SIG-M5 treated with dmso at 0.1 percent for 504 hours (cell line): ENCODE measurements around the gene TMPRSS3.

Experiments used
- DNase-seq: peaks from one replicate; lab custom pipeline; 2025; ENCODE audit not compliant: unreplicated experiment; lab: John Stamatoyannopoulos, UW

Gene TMPRSS3

GRCh38 chr21:42429021-42429420 lies 33.2 kb upstream of the TMPRSS3 start:
- no peak for DNase-seq

DNA sequence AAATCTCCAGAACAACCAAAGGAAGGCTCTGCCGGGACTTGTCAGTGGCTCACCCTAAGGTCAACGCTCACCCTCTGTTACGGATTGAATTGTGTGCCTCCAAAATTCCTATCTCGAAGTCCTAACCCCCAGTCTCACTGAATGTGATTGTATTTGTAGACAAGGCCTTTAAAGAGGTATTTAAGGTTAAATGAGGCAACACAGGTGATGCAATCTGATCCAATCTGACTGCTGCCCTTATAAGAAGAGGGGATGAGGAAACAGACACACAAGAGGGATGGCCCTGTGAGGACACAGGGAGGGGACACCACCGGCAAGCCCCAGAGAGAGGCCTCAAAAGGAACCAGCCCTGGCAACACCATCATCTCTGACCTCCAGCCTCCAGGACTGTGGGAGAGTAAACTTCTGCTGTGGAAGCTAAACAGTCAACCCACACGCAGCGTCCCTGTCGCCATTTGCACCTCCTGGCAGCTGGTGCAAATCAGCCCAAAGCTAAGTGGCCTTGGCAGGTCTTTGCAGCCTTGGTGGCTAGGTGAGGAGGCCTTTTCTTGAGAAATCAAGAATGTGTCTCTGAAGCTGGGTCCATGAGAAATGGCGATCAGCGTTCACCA lies 32.1 kb upstream of the TMPRSS3 start:
- DNase-seq = no peak

DNA sequence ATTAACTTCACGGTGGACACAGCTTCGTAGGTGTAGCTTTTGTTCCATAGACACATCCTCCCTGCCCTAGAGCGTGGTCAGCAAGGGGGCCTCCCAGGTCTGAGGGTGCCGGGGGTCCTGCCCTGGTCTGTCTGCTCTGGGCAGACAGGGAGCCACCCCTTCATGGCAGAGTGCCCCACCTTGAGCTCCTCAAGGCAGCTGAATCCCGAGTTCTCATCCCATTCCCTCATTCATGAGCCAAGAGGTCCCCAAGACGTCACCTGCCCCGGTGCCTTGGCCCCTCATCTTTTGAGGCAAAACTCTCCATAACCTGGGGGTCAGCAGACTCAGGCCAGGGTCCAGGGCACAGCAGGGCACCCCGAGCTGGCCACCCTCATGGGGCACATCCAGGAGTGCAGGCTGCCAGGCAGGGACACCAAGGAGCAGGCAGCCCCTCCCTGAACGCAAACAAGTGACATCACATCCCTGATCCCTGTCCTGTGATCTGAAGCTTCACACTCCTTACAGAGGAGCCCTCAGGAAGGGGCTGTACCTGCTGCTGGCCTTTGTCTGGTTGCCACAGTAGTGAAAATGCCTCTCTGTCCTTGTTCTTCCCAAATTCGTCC lies 31.1 kb upstream of the TMPRSS3 start:
- DNase-seq = no peak

DNA sequence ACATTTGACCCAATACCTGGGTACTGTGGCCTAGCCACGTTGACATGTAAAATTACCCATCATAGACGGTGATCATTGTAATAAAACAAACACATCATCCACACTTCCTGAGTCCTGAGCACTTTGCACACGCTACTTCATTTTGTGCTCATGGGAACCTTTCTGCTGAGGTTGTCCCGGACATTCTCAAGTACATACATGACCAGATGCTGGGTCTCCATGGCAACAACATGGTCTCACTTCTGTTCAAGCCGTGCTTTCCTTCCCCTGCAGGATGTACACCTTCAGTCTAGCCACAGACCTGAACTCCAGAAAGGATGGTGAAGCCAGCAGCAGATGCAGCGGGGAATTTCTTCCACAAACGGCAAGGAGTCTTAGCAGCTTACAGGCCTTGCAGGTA lies 30.6 kb upstream of the TMPRSS3 start:
- DNase-seq = no peak

DNA sequence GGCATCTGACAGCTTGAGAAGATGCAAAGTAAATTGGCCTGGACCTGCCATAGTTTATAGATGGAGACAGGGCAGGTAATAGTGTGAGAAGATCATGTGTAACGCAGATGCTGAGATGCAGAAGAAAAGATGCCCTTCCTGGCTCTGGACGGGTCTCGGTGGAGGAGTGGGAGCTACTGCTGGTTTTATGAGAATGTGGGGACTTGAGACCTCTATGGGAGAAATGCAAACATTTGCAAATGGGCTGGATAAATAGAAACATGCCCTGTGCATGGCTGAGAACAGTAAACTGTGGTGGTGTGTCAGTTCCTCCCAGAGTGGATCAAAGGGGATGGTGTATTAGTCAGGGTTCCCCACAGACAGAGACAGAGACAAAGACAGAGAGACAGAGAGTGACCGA lies 29.7 kb upstream of the TMPRSS3 start:
- no peak for DNase-seq

DNA sequence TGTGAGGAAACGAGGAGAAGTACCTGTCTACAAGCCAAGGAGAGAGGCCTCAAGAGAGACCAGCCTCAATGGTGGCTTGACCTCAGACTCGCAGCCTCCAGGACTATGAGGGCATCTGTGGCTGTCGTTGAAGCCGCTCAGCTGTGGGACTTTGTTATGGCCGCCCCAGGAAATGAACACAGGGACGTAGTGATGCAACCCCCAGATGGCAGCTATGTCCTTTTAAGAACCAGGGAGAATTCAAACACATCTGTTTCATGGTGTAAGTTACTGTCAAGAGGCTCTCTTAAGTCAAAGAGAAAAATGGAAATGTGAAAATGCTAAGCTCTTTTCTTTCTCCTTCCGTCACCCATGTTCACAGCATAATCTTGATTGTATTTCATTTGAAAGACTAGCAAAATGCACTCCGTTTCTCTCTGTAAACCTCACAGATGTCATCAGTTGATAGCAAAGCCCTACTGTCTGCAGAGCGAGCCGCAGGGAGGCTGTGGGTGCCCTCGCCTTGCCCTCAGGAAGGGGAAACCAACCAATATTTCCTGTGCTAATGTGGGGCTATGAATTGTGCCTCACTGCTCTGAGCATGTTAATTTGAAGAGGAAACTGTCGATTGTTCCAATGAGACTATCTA lies 29.2 kb upstream of the TMPRSS3 start:
- DNase-seq = peak; percentile 31

DNA sequence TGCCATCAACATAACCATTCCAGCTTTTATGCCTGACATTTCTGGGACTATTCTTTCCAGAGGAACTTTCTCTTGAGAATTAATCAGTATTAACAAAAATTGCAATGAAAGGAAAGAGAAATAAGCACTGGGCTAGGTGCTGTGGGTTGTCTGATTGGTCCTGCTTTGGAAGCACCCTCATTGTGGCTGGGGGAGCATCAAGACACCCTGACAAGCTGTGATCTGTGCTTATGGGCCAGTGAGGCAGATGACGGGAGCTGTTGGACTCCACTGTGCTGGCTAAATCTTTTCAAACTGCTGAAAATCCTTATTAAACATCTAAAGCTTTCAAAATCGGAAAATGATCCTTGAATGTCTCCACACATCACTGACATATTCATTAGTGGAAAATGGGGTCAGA lies 27.8 kb upstream of the TMPRSS3 start:
- no peak for DNase-seq

DNA sequence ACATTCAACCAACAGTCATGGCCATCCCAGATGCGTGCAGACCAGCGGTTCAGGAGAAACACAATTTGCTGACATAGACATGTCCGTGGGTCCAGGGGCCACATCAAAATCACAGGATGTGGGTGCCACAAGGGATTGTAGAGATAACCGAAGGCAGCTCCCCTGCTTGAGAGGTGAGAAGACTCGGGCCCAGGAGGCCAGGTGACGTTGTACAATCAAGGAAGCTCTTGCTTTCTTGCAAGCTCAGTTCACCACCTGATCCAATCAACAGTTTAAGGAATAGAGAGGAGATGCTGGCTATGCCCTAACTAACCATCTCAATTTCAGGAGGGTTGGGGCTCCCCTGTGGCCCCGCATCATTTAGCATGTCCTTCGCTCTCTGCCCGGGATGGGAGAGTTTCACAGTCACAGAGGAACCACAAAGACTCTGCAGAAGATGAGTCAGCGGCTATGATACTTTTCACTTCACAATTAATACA lies 27.4 kb upstream of the TMPRSS3 start:
- DNase-seq = no peak

DNA sequence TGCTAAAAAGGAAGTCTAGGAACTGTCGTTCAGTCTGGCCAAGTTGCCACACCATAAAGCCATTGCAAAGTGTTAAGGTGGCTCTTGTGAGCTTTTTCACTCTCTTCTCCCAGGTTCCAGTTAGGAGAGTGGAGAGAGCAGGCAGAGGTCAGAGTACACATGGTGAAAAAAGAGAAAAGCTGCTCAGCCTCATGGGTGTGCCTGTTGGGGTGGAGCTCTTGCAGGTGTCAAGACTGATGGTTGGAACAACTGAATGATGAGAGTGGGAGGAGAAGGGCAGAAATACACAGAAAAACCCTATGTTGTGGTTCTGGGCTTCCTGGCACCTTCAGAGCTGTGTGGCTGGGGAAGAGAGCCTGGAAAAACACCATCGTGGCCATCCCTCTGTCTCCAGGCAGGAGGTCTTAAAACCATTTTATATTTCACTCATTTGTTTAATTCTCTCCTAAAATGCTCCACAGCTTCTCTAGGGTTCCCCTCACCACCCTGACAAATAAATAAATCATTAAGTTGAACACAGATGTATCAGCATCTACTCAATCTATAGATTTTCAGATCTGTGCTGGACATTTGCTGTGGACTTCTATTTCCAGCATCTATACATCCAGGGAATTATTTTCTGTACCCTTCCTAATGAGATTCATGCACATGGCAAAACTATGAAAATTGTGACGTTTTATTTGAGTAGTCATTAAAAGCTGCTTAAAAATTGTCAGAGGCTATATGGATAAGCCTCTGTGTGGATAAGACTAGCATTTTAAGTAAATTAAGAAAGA lies 25.4 kb upstream of the TMPRSS3 start:
- DNase-seq = no peak

DNA sequence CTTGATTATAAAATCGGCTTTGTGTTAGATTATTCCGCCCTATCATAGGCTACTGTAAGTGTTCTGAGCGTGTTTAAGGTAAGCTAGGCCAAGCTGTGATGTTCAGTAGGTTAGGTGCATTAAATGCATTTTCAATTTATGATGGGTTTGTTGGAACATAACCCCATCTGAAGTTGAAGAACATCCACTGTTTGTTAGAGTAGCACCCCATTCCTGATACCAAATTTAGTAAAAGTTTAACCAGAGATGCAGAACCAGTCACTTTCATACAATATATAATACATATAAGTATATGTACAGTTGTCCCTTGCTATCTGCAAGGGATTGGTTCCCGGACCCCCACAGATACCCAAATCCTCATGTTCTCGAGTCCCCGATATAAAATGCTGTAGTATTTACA lies 24.0 kb upstream of the TMPRSS3 start:
- DNase-seq = no peak

- no peak for DNase-seq
Measured at GRCh38 chr21:42418886-42419285, 23.0 kb upstream of the TMPRSS3 start.

- no peak for DNase-seq
Measured at GRCh38 chr21:42417533-42417932, 21.7 kb upstream of the TMPRSS3 start.

GRCh38 chr21:42414928-42415769 lies 19.3 kb upstream of the TMPRSS3 start:
- DNase-seq = no peak

- DNase-seq = no peak
Measured at GRCh38 chr21:42414553-42414927, 18.7 kb upstream of the TMPRSS3 start.

GRCh38 chr21:42414066-42414465 lies 18.2 kb upstream of the TMPRSS3 start:
- DNase-seq = no peak

DNA sequence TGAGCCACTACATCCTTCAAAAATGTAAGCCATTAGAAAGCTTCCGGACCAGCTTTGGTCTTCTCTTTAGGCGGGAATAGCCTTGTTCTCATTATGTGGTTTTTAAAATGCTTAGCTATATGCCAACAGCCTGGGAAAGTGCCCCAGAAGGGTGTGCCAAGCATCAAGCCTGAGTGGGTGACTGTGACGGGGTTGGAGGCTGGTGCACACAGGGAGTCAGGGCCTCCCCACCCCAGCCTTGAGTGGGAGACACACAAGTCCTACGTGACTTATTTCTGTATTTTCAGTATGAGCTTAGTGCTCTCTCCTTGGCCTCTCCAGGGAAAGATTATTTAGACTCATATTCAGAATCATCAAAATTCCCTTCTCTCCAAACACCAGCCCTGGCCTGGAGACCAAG lies 17.6 kb upstream of the TMPRSS3 start:
- no peak for DNase-seq

DNA sequence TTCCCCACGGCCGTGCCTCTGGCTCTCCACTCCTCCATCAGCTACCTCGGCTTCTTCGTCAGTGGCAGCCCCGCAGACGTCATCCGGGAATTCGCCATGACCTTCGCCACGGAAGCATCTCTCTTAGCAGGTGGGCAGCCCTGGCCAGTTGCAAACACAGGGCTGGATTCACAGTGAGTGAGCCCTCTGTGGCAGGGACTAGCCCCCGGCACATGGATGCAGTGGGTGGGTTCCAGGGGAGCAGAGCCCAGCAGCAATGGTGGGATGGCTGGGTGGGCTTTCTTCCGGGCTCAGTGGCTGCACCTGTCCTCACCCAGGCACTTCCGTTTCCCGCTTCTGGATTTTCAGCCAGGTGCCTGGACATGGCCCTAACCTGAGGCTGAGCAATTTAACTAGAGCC lies 17.2 kb upstream of the TMPRSS3 start:
- no peak for DNase-seq

- DNase-seq = no peak
Measured at GRCh38 chr21:42412636-42412933, 16.7 kb upstream of the TMPRSS3 start.

DNA sequence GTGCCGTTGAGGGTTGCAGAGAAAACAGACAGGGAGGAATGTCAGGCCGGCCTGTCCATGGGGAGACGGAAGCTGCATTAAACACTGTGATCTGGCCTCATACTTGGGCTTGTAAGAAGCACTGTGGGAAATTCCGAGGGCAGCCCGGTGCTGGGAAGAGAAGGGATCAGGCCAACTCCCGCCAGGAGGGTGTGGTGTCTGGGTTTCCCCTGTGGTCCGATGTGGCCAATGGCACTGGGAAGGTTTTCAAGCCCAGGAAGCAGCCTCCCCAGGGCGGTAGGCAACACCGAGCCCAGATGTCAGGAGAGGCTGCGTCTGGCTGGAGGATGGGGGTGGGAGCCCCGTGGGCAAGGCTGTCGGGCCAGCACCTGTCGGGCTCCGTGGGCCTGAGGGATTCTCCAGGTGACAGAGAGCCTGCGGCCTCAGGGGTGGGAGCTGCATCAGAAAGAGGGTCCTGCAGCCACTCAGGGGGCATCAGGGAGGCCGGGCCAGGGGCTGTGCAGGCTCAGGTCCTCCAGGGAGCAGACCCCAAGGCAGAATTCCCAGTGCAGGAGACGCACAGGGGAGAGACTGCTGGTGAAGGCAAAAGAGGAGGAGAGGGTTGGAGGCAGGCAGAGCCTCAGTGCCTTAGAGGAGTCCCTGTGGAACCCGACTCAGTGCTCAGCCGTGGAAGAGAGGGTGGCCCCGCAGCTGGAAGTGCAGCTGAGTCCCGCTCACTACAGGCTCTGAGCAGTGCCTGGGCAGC lies 16.2 kb upstream of the TMPRSS3 start:
- no peak for DNase-seq

- no peak for DNase-seq
Measured at GRCh38 chr21:42411197-42411869, 15.5 kb upstream of the TMPRSS3 start.
